ENCODE results near the gene TNP1.

- TF ChIP-seq POLR2A (IDR thresholded peaks at IDR 0.05; ENCODE audit: low read depth, low read length) (no peak), POLR2AphosphoS5 (IDR thresholded peaks at IDR 0.05; ENCODE audit: low read depth, low read length) (no peak), SPI1 (IDR thresholded peaks at IDR 0.05; ENCODE audit: low read depth, low read length) (no peak), TAF1 (IDR thresholded peaks at IDR 0.05; ENCODE audit: low read depth, low read length) (no peak), PAX5 (IDR thresholded peaks at IDR 0.05; ENCODE audit: insufficient read depth, low read length, severe bottlenecking) (no peak)
Measured at GRCh38 chr2:216837740-216838139, 22.1 kb downstream of the TNP1 start.
